Kidney epithelial cell (primary cell): Measurements from ENCODE around the gene GRAP2. TPM values are rescaled to one million over a fixed set of nuclear protein-coding genes. Genes with fewer than 3 reads are reported as not detected.

Experiments used
- DNase-seq: peaks from one replicate; pipeline ENCODE4 v3.0.0-alpha.2; 2010; ENCODE audit warnings: low read depth
- H3K27me3 ChIP-seq: 2 replicates; pipeline ENCODE4 v1.6.0; 2011; ENCODE audit warnings: low read length; ENCODE audit not compliant: control insufficient read depth, insufficient read depth
- H3K36me3 ChIP-seq: 2 replicates; pipeline ENCODE4 v1.5.1; 2011; ENCODE audit warnings: low read length; ENCODE audit not compliant: control insufficient read depth, insufficient read depth
- H3K4me3 ChIP-seq: 2 replicates; pipeline ENCODE4 v1.5.1; 2011; ENCODE audit warnings: low read depth, mild to moderate bottlenecking, control low read depth, low read length
- total RNA-seq: library from RNA; depleted of rRNA; stranded (reverse); fragments of >200 nt; gene quantifications from 2 replicates; pipeline ENCODE4 v1.2.3, GENCODE V29; 2015
- TF ChIP-seq, protein P1 (sequence below): IDR thresholded peaks from 2 replicates; pipeline ENCODE4 v1.5.1; 2011; ENCODE audit warnings: mild to moderate bottlenecking, moderate library complexity, low read length, control low read depth, inconsistent platforms; ENCODE audit not compliant: insufficient read depth, poor library complexity, severe bottlenecking

The GRAP2 gene
- total RNA-seq, 1 donor from 2014 or later, result not detected

- no peaks in the 10 kb centered on the region for H3K36me3 ChIP-seq
- peaks cover 7% of the 10 kb centered on the region for H3K27me3 ChIP-seq
- no peak overlapping the region for H3K4me3 ChIP-seq
- DNase-seq, result no peak
- TF ChIP-seq, protein P1, sequence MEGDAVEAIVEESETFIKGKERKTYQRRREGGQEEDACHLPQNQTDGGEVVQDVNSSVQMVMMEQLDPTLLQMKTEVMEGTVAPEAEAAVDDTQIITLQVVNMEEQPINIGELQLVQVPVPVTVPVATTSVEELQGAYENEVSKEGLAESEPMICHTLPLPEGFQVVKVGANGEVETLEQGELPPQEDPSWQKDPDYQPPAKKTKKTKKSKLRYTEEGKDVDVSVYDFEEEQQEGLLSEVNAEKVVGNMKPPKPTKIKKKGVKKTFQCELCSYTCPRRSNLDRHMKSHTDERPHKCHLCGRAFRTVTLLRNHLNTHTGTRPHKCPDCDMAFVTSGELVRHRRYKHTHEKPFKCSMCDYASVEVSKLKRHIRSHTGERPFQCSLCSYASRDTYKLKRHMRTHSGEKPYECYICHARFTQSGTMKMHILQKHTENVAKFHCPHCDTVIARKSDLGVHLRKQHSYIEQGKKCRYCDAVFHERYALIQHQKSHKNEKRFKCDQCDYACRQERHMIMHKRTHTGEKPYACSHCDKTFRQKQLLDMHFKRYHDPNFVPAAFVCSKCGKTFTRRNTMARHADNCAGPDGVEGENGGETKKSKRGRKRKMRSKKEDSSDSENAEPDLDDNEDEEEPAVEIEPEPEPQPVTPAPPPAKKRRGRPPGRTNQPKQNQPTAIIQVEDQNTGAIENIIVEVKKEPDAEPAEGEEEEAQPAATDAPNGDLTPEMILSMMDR, result no peak
Measured at GRCh38 chr22:39941601-39942000, 40.7 kb downstream of the GRAP2 start.

DNA sequence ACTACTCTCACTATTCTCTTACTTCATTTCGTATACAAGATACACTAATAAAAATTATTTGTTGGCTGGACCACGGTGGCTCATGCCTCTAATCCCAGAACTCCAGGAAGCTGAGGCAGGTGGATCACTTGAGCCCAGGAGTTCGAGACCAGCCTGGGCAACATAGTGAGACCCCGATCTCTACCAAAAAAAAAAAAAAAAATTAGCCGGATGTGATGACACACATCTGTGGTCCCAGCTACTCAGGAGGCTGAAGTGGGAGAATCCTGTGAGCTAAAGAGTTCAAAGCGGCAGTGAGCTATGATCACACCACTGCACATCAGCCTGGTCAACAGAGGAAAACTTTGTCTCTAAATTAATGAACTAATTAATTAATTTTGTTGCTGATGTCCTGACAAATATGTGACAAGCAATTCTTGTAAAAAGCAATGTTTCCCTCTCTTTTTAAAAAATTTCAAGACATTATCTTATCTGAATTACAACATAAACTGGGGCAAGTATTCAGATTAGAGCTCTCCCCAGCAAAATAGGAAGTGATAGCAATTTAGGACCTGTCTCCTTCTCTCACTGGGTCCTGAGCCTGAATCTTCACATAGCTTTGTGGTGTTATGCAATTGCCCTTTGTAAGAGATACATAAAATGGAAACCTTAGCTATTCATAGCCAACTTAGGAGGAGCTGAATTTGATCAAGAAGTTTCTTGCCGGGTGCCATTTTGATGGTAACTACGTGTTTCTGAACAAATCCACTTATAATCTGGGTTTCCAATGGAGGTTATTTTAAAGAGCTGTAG lies 41.8 kb downstream of the GRAP2 start:
- Histone ChIP-seq H3K36me3 (no peaks in the 10 kb centered on the region), H3K4me3 (no peak overlapping the region), H3K27me3 (no peaks in the 10 kb centered on the region)
- TF ChIP-seq, protein P1, result no peak
- DNase-seq, result no peak

GRCh38 chr22:39943337-39943736 lies 42.5 kb downstream of the GRAP2 start:
- H3K27me3 ChIP-seq, result no peaks in the 10 kb centered on the region
- no peak overlapping the region for H3K4me3 ChIP-seq
- TF ChIP-seq, protein P1, result no peak
- DNase-seq, result no peak
- no peaks in the 10 kb centered on the region for H3K36me3 ChIP-seq

- DNase-seq, result no peak
- H3K4me3 ChIP-seq, result no peak overlapping the region
- H3K36me3 ChIP-seq, result no peaks in the 10 kb centered on the region
- no peaks in the 10 kb centered on the region for H3K27me3 ChIP-seq
- TF ChIP-seq, protein P1, result no peak
Measured at GRCh38 chr22:39943953-39944872, 43.3 kb downstream of the GRAP2 start.

DNA sequence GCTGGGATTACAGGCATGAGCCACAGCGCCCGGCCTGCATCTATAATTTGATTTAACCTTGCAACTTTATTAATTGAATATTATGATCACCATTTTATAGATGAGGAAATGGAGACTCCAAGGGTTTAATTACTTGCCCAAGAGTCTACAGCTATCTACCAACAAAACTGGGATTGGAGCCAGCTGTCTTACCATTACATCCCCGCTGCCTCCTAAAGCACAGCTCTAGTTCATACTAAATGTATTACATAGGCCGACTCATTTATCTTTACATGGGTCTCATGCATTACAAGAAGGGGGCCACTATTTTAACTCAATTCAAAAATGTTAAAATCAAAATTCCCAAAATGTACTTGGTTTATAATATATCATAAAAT lies 45.2 kb downstream of the GRAP2 start:
- no peak overlapping the region for H3K4me3 ChIP-seq
- H3K36me3 ChIP-seq, result no peaks in the 10 kb centered on the region
- TF ChIP-seq, protein P1, result no peak
- H3K27me3 ChIP-seq, result no peaks in the 10 kb centered on the region
- no peak for DNase-seq
